ENCODE results near the gene MCCC1.

- TF ChIP-seq CTCF (IDR thresholded peaks at IDR 0.05) (no peak), POLR2A (IDR thresholded peaks at IDR 0.05) (no peak)
Measured at GRCh38 chr3:183144363-183144762, 45.1 kb upstream of the MCCC1 start.
